Keratinocyte (primary cell): ENCODE measurements around the gene CD27.

Source experiments
- EZH2 ChIP-seq: IDR thresholded peaks from one replicate; pipeline ENCODE4 v1.6.1; 2012; ENCODE audit warnings: inconsistent platforms, mild to moderate bottlenecking, low read length, moderate library complexity
- TF ChIP-seq, protein P1 (sequence below), 3 experiments: IDR thresholded peaks in 1 of 3; conservative IDR thresholded peaks in 1 of 3; optimal IDR thresholded peaks in 1 of 3; 2 replicates in 2 of 3; 3 replicates in 1 of 3; pipeline versions ENCODE3 to v1.5.1; 2011; ENCODE audit warnings: low read length in 3 of 3, mild to moderate bottlenecking in 3 of 3, moderate library complexity in 2 of 3, control low read depth in 1 of 3, inconsistent platforms in 1 of 3; ENCODE audit not compliant: insufficient read depth in 2 of 3; ENCODE audit errors: extremely low read depth in 1 of 3

DNA sequence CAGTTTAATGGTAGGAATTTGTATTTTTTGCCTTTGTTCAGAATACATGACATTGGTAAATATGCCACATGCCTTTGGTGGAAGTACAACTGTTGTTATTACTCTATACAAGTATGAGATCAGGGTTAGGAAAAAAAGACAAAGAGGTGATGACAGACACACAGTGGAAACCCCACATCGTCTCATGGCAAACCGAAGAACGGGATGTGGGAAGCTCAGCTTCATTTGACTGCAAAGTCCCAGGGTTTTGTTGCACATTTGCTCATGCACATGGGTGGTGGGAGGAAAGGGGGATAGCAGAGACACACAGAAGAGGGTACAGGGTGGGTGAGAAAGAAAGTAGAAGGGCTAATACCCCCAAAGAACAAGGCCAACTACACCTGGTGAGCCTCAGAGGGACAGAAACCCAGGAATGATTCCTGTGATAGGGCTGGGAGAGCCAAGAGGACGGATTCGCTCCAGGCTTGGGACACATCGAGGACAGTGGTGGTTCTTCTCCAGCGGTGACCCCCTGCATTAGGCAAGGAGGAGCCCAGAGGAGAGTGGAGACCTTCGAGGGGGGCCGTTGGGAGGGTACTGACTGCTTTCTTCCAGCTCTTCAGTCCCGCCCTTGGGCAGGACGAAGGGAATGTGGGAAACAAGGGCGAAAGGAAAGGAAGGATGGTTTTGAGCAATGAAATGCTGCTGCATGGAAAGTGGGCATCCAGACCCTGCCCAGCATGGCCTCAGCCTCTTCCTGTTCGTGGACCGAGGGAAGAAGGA is 17.7 kb downstream of the CD27 start:
- TF ChIP-seq, protein P1, sequence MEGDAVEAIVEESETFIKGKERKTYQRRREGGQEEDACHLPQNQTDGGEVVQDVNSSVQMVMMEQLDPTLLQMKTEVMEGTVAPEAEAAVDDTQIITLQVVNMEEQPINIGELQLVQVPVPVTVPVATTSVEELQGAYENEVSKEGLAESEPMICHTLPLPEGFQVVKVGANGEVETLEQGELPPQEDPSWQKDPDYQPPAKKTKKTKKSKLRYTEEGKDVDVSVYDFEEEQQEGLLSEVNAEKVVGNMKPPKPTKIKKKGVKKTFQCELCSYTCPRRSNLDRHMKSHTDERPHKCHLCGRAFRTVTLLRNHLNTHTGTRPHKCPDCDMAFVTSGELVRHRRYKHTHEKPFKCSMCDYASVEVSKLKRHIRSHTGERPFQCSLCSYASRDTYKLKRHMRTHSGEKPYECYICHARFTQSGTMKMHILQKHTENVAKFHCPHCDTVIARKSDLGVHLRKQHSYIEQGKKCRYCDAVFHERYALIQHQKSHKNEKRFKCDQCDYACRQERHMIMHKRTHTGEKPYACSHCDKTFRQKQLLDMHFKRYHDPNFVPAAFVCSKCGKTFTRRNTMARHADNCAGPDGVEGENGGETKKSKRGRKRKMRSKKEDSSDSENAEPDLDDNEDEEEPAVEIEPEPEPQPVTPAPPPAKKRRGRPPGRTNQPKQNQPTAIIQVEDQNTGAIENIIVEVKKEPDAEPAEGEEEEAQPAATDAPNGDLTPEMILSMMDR (optimal IDR thresholded peaks at IDR 0.05 in 1 of 3, IDR thresholded peaks at IDR 0.05 in 1 of 3, conservative IDR thresholded peaks at IDR 0.05 in 1 of 3; ENCODE audit: extremely low read depth in 1 of 3, insufficient read depth in 2 of 3, low read length in 3 of 3) = no peak
- TF ChIP-seq EZH2 = no peak
